Testis (tissue), 3 donors: ENCODE data around the gene HERPUD1. TPM values are rescaled to one million over a fixed set of nuclear protein-coding genes. Genes with fewer than 3 reads are reported as not detected.

ENCODE experiments used
- DNase-seq: peaks from one replicate; pipeline ENCODE4 v3.0.0-alpha.2; 2019
- H3K27ac ChIP-seq, 2 donors: fragments of 200-600 bp; sonication (generic); one replicate each; pipeline ENCODE4 v1.5.1; 2019
- H3K27me3 ChIP-seq: fragments of 200-600 bp; sonication (generic); one replicate; pipeline ENCODE4 v1.5.1; 2019
- H3K36me3 ChIP-seq: fragments of 200-600 bp; sonication (generic); one replicate; pipeline ENCODE4 v1.5.1; 2017; ENCODE audit warnings: low read depth; ENCODE audit errors: missing control alignments
- H3K4me1 ChIP-seq: fragments of 200-600 bp; sonication (generic); one replicate; pipeline ENCODE4 v1.5.1; 2019
- H3K4me3 ChIP-seq, 2 donors: fragments of 200-600 bp; sonication (generic); one replicate each; pipeline ENCODE4 v1.5.1; 2017 to 2019
- H3K9me3 ChIP-seq: fragments of 200-600 bp; sonication (generic); one replicate; pipeline ENCODE4 v1.5.1; 2017
- CTCF ChIP-seq, 3 experiments: fragments of 450-650 bp in 2 of 3; fragments of 200-600 bp in 1 of 3; sonication (generic) in 1 of 3; IDR thresholded peaks; one replicate each; pipeline ENCODE4 v1.5.1; 2016 to 2019; ENCODE audit warnings: antibody characterized with exemption in 3 of 3, mild to moderate bottlenecking in 2 of 3, moderate library complexity in 1 of 3
- POLR2A ChIP-seq: fragments of 450-650 bp; IDR thresholded peaks from one replicate; pipeline ENCODE4 v1.6.1; 2017; ENCODE audit warnings: antibody characterized with exemption, mild to moderate bottlenecking, moderate library complexity
- WGBS, 2 donors: methylation state at CpG; one replicate each; pipeline ENCODE4 v1.1.5; 2018; 5-methylcytosine and 5-hydroxymethylcytosine counted together
- intact Hi-C: fragments of 100-400 bp; cut with DNase I; formaldehyde crosslinking; loops from one replicate; pipeline ENCODE4 v1.15.1; 2023; ENCODE audit warnings: low total_unique reads
- polyA plus RNA-seq: library from polyadenylated mRNA; stranded (reverse); fragments of 350-450 nt; fragmentation: Illumina TruSeq; extraction: RNeasy Lipid Tissue Mini Kit (QIAGEN cat#74804); gene quantifications from one replicate; pipeline ENCODE4 v1.2.3, GENCODE V29; 2014; ENCODE audit warnings: low read depth, low replicate concordance; ENCODE audit not compliant: insufficient read depth
- total RNA-seq, 2 donors: library from RNA; depleted of rRNA; stranded (reverse); fragments of >200 nt; gene quantifications; one replicate each; pipeline ENCODE4 v1.2.3, GENCODE V29; 2016

The HERPUD1 gene
- total and polyA plus RNA-seq, 3 donors from 2014 or later, result 68.0 to 90.8 (median 88.9) TPM

DNA sequence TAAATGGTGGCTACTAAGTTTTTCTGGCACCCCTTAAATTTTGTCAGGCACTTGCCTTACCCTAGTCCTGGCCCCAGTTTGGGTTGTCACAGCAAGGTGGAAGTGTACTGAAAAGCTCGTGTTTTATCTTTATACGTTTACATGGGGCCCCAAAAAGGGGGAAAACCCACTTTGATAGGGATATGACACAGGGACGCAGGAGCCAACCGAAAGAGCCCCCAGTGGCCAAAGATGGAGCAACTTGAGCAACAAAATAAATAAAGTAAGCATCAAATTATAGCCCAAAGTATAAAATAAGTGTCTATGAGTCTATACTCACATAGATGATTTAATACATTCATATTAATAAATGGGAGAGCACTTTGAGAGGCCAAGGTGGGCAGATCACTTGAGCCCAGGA lies 24.8 kb downstream of the HERPUD1 start:
- intact Hi-C loops, result no loop called here
- TF ChIP-seq CTCF (IDR thresholded peaks at IDR 0.05), result no peak
- 65 to 82% methylated on average over 4 of the region's 4 CpGs for WGBS, 2 donors

DNA sequence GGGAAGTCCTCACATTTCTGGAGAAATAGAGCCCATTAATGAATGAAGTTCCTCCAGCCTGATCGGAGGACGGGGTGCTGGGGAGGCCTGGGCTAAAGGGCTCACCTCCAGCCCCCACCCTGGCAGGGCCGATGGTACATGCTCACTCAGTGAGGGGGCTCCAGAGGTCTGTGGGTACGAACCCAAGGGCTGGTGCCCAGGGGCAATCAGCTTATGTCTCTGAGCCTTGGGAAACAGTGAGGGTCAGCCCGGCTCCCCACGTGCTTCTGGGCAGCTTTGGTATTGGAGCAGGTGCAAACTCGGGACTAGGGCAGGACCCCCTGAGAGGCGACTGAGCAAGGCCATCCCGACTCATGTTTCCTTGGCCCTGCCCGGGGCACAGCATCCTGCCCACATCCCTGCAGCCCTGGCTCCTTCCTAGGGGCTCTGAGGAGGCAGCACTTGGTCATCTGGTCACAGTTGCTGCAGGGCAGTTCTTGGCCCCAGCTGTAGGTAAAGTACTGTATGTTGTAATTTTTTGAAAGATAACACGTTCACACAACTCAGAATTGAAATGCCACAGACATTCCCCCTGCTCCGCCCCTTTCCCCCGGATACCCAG lies 28.8 kb downstream of the HERPUD1 start:
- intact Hi-C loops, result no loop called here
- H3K9me3 ChIP-seq, result no peaks in the 10 kb centered on the region
- no peaks in the 10 kb centered on the region for H3K36me3 ChIP-seq
- H3K27me3 ChIP-seq, result no peaks in the 10 kb centered on the region
- peaks cover 9% of the 10 kb centered on the region for H3K4me1 ChIP-seq
- no peak for TF ChIP-seq POLR2A
- no peak for TF ChIP-seq CTCF (IDR thresholded peaks at IDR 0.05)
- H3K27ac ChIP-seq, result no peak overlapping the region
- no peak for DNase-seq
- 74 to 83% methylated on average over 5 to 13 of the region's 13 CpGs for WGBS, 2 donors
- H3K4me3 ChIP-seq, result no peak overlapping the region

More for the DNA sequence above, 24.8 kb downstream of the HERPUD1 start:
- H3K27ac ChIP-seq, result no peak overlapping the region
- no peak overlapping the region for H3K4me3 ChIP-seq
- H3K4me1 ChIP-seq, result peaks cover 2% of the 10 kb centered on the region
- H3K36me3 ChIP-seq, result no peaks in the 10 kb centered on the region
- no peak for DNase-seq
- H3K9me3 ChIP-seq, result no peaks in the 10 kb centered on the region
- no peaks in the 10 kb centered on the region for H3K27me3 ChIP-seq

DNA sequence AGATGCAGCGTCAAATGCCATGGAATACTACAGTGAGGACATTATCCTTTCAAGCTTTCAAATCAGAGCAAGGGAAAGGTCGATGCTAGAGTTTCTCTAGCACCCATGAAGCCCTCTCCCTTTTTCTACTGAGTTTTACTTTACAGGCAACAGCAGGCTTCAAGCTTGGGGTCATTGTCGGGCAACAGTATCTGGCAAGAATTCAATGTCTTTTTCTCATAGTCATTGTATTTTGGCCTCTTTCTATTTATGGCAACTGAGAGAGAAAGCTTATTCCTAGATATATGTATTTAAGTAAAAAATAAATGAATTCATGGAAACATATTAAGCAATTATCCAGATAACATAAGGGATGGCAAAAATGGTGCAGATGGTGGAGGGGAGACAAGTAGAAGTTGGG lies 29.4 kb downstream of the HERPUD1 start:
- no peaks in the 10 kb centered on the region for H3K27me3 ChIP-seq
- intact Hi-C loops, result no loop called here
- no peaks in the 10 kb centered on the region for H3K9me3 ChIP-seq
- TF ChIP-seq POLR2A (no peak), CTCF (IDR thresholded peaks at IDR 0.05) (no peak)
- no peak for DNase-seq
- 66 to 79% methylated on average over 3 of the region's 3 CpGs for WGBS, 2 donors
- H3K4me1 ChIP-seq, result peaks cover 9% of the 10 kb centered on the region
- no peak overlapping the region for H3K4me3 ChIP-seq
- H3K36me3 ChIP-seq, result no peaks in the 10 kb centered on the region
- no peak overlapping the region for H3K27ac ChIP-seq

DNA sequence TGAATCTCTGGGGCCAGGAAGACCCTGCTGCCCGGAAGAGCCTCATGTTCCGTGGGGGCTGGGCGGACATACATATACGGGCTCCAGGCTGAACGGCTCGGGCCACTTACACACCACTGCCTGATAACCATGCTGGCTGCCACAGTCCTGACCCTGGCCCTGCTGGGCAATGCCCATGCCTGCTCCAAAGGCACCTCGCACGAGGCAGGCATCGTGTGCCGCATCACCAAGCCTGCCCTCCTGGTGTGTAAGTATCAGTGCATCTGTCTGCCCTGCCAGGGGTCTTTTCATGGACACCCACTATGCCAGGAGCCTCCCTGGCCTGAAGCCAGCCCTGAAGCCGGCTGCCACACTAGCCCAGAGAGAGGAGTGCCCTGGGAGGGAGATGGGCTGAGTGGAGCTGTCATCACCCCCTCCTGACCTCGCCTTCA lies 29.9 kb downstream of the HERPUD1 start, which contains the start of gene CETP:
TSS of gene CETP (plus strand) at position 100 of the 431 bp plus-strand sequence. CDS start at position 130, 30 bp downstream.
- H3K4me3 ChIP-seq, result no peak within 1 kb of the TSS
- H3K4me1 ChIP-seq, result peaks cover 9% of the 10 kb centered on the region
- DNase-seq, result no peak
- no peaks in the 10 kb centered on the region for H3K9me3 ChIP-seq
- TF ChIP-seq CTCF (IDR thresholded peaks at IDR 0.05) (no peak), POLR2A (no peak)
- intact Hi-C loops, result no loop called here
- H3K27ac ChIP-seq, result no peak within 1 kb of the TSS
- no peaks in the 10 kb centered on the region for H3K27me3 ChIP-seq
- H3K36me3 ChIP-seq, result no peaks in the 10 kb centered on the region
- 71% methylated on average over 7 to 12 of the region's 12 CpGs for WGBS, 2 donors
